Smooth muscle cell (in vitro differentiated cells): ENCODE results near the gene SPATA3. TPM values are rescaled to one million over a fixed set of nuclear protein-coding genes. Genes with fewer than 3 reads are reported as not detected.

Experiments
- DNase-seq: peaks from one replicate; lab custom pipeline; 2025; ENCODE audit not compliant: unreplicated experiment; lab: John Stamatoyannopoulos, UW
- H2AFZ ChIP-seq: fragments of 200-600 bp; sonication (generic); 2 replicates; pipeline ENCODE4 v1.6.0; 2016; ENCODE audit warnings: antibody characterized with exemption, low read depth, mild to moderate bottlenecking
- H3F3A ChIP-seq: fragments of 200-600 bp; sonication (generic); 2 replicates; pipeline ENCODE4 v1.6.0; 2017; ENCODE audit warnings: antibody characterized with exemption, low read depth
- H3K27ac ChIP-seq: fragments of 200-600 bp; sonication (generic); 2 replicates; pipeline ENCODE4 v1.5.1; 2016; ENCODE audit warnings: low read depth, mild to moderate bottlenecking
- H3K27me3 ChIP-seq: fragments of 200-600 bp; sonication (generic); 2 replicates; pipeline ENCODE4 v1.6.1; 2016; ENCODE audit warnings: low read depth, mild to moderate bottlenecking
- H3K36me3 ChIP-seq: fragments of 200-600 bp; sonication (generic); 2 replicates; pipeline ENCODE4 v1.5.1; 2016; ENCODE audit warnings: low read depth
- H3K4me1 ChIP-seq: fragments of 200-600 bp; sonication (generic); 2 replicates; pipeline ENCODE4 v1.5.1; 2016; ENCODE audit warnings: low read depth
- H3K4me2 ChIP-seq: fragments of 200-600 bp; sonication (generic); 2 replicates; pipeline ENCODE4 v1.6.0; 2016; ENCODE audit warnings: mild to moderate bottlenecking
- H3K4me3 ChIP-seq: fragments of 200-600 bp; sonication (generic); 2 replicates; pipeline ENCODE4 v1.5.1; 2016; ENCODE audit warnings: mild to moderate bottlenecking
- H3K79me2 ChIP-seq: fragments of 200-600 bp; sonication (generic); 2 replicates; pipeline ENCODE4 v1.6.0; 2016; ENCODE audit warnings: low read depth, mild to moderate bottlenecking
- H3K9ac ChIP-seq: fragments of 200-600 bp; sonication (generic); 2 replicates; pipeline ENCODE4 v1.6.0; 2016; ENCODE audit warnings: low read depth
- H3K9me3 ChIP-seq: fragments of 200-600 bp; sonication (generic); replicated peaks from 2 replicates; pipeline ENCODE4 v1.5.1; 2016; ENCODE audit warnings: low read depth
- H4K20me1 ChIP-seq: fragments of 200-600 bp; sonication (generic); 2 replicates; pipeline ENCODE4 v1.6.0; 2016; ENCODE audit warnings: low read depth
- CTCF ChIP-seq: fragments of 200-600 bp; sonication (generic); IDR thresholded peaks from 2 replicates; pipeline ENCODE4 v1.5.1; 2017; ENCODE audit warnings: borderline replicate concordance, mild to moderate bottlenecking, antibody characterized with exemption; ENCODE audit not compliant: insufficient read depth, poor library complexity, severe bottlenecking
- WGBS: methylation state at CpG from one replicate; pipeline ENCODE4 v1.1.7; 2016; ENCODE audit warnings: low lambda C conversion rate; 5-methylcytosine and 5-hydroxymethylcytosine counted together
- polyA plus RNA-seq: library from polyadenylated mRNA; unstranded; fragments of >200 nt; fragmentation: Nextera tagmentation; extraction: Ambion mirVana; gene quantifications from 2 replicates; pipeline ENCODE4 v1.2.1, GENCODE V29; 2016
- total RNA-seq: library from RNA; depleted of rRNA; stranded (reverse); fragments of >200 nt; gene quantifications from 2 replicates; pipeline ENCODE4 v1.2.3, GENCODE V29; 2014

SPATA3 gene
- total and polyA plus RNA-seq, 2 experiments from 2014 or later, result not detected

GRCh38 chr2:230983566-230983965 lies 12.4 kb upstream of the SPATA3 start:
- no peaks in the 10 kb centered on the region for H3K27me3 ChIP-seq
- H3K27ac ChIP-seq, result no peak overlapping the region
- WGBS, result 93% methylated on average over 6 of the region's 6 CpGs
- no peak overlapping the region for H3K9ac ChIP-seq
- H3K79me2 ChIP-seq, result no peaks in the 10 kb centered on the region
- H4K20me1 ChIP-seq, result no peaks in the 10 kb centered on the region
- no peak overlapping the region for H2AFZ ChIP-seq
- no peaks in the 10 kb centered on the region for H3K36me3 ChIP-seq
- no peaks in the 10 kb centered on the region for H3F3A ChIP-seq
- no peaks in the 10 kb centered on the region for H3K9me3 ChIP-seq
- no peak overlapping the region for H3K4me3 ChIP-seq
- DNase-seq, result no peak
- no peak for TF ChIP-seq CTCF
- no peaks in the 10 kb centered on the region for H3K4me1 ChIP-seq
- no peak overlapping the region for H3K4me2 ChIP-seq

- no peaks in the 10 kb centered on the region for H4K20me1 ChIP-seq
- no peaks in the 10 kb centered on the region for H3K79me2 ChIP-seq
- no peak overlapping the region for H2AFZ ChIP-seq
- H3K4me3 ChIP-seq, result no peak overlapping the region
- no peaks in the 10 kb centered on the region for H3K27me3 ChIP-seq
- no peaks in the 10 kb centered on the region for H3K36me3 ChIP-seq
- 96% methylated on average over 13 of the region's 13 CpGs for WGBS
- no peaks in the 10 kb centered on the region for H3K4me1 ChIP-seq
- no peak overlapping the region for H3K4me2 ChIP-seq
- H3K27ac ChIP-seq, result no peak overlapping the region
- no peak for TF ChIP-seq CTCF
- H3F3A ChIP-seq, result no peaks in the 10 kb centered on the region
- DNase-seq, result no peak
- no peaks in the 10 kb centered on the region for H3K9me3 ChIP-seq
- H3K9ac ChIP-seq, result no peak overlapping the region
These were observed 11.3 kb upstream of the SPATA3 start for GRCh38 chr2:230984393-230985220.

- WGBS, result 90% methylated on average over 12 of the region's 12 CpGs
- Histone ChIP-seq H3K27me3 (no peaks in the 10 kb centered on the region), H3K9me3 (no peaks in the 10 kb centered on the region)
These were observed 10.2 kb upstream of the SPATA3 start for GRCh38 chr2:230985519-230986231.

More at GRCh38 chr2:230985519-230986231, 10.2 kb upstream of the SPATA3 start:
- Histone ChIP-seq H3K27ac (no peak overlapping the region), H2AFZ (no peak overlapping the region), H3K79me2 (no peaks in the 10 kb centered on the region), H3K4me2 (no peak overlapping the region), H3K36me3 (no peaks in the 10 kb centered on the region), H4K20me1 (no peaks in the 10 kb centered on the region), H3K4me1 (no peaks in the 10 kb centered on the region), H3K4me3 (no peak overlapping the region), H3F3A (no peaks in the 10 kb centered on the region), H3K9ac (no peak overlapping the region)
- no peak for TF ChIP-seq CTCF
- no peak for DNase-seq
